Measurements from ENCODE around the gene SCML1. TPM values are rescaled to one million over a fixed set of nuclear protein-coding genes. Genes with fewer than 3 reads are reported as not detected.

The SCML1 gene
- total and polyA plus RNA-seq, 2 donors (not counting 1 experiment from before 2014, with no cell fraction given) = 11.4 to 22.7 TPM

GRCh38 chrX:17802756-17803155, 65.5 kb downstream of the SCML1 start:
- Histone ChIP-seq H3K9me3 (ENCODE audit: control insufficient read depth, insufficient read depth, low read depth, low read length) (no peaks in the 10 kb centered on the region), H3K4me1 (ENCODE audit: control insufficient read depth, extremely low read depth, insufficient read depth, low read length) (no peaks in the 10 kb centered on the region), H4K20me1 (ENCODE audit: control insufficient read depth, extremely low read depth, insufficient read depth, low read length) (no peaks in the 10 kb centered on the region), H3K27me3 (ENCODE audit: control insufficient read depth, insufficient read depth, low read length) (no peaks in the 10 kb centered on the region), H2AFZ (ENCODE audit: low read length) (no peak overlapping the region), H3K27ac (ENCODE audit: insufficient read depth, low read length) (no peak overlapping the region), H3K9ac (ENCODE audit: insufficient read depth, low read length) (no peak overlapping the region), H3K36me3 (ENCODE audit: control insufficient read depth, insufficient read depth, low read length) (no peaks in the 10 kb centered on the region), H3K4me3 (replicated peaks in 1 of 4; ENCODE audit: control extremely low read depth in 1 of 4, insufficient read depth in 1 of 4, low read depth in 3 of 4, low read length in 4 of 4) (no peak overlapping the region), H3K4me2 (ENCODE audit: extremely low read depth, insufficient read depth, low read length) (no peak overlapping the region), H3K79me2 (ENCODE audit: control insufficient read depth, insufficient read depth, low read length) (no peaks in the 10 kb centered on the region)
- TF ChIP-seq EZH2 (IDR thresholded peaks at IDR 0.05; ENCODE audit: low read length, missing control alignments) (no peak), CTCF (conservative IDR thresholded peaks at IDR 0.05 in 1 of 2, IDR thresholded peaks at IDR 0.05 in 1 of 2; ENCODE audit: low read depth in 1 of 2, low read length in 2 of 2) (no peak)
- DNase-seq (ENCODE audit: low read depth in 2 of 2) = no peak

- Histone ChIP-seq H3K9me3 (ENCODE audit: control insufficient read depth, insufficient read depth, low read depth, low read length) (no peaks in the 10 kb centered on the region), H3K79me2 (ENCODE audit: control insufficient read depth, insufficient read depth, low read length) (no peaks in the 10 kb centered on the region), H2AFZ (ENCODE audit: low read length) (no peak overlapping the region), H3K4me2 (ENCODE audit: extremely low read depth, insufficient read depth, low read length) (no peak overlapping the region), H3K27me3 (ENCODE audit: control insufficient read depth, insufficient read depth, low read length) (no peaks in the 10 kb centered on the region), H3K27ac (ENCODE audit: insufficient read depth, low read length) (no peak overlapping the region), H3K4me1 (ENCODE audit: control insufficient read depth, extremely low read depth, insufficient read depth, low read length) (no peaks in the 10 kb centered on the region), H4K20me1 (ENCODE audit: control insufficient read depth, extremely low read depth, insufficient read depth, low read length) (no peaks in the 10 kb centered on the region), H3K36me3 (ENCODE audit: control insufficient read depth, insufficient read depth, low read length) (no peaks in the 10 kb centered on the region), H3K9ac (ENCODE audit: insufficient read depth, low read length) (no peak overlapping the region), H3K4me3 (replicated peaks in 1 of 4; ENCODE audit: control extremely low read depth in 1 of 4, insufficient read depth in 1 of 4, low read depth in 3 of 4, low read length in 4 of 4) (no peak overlapping the region)
- no peak for DNase-seq (ENCODE audit: low read depth in 2 of 2)
- TF ChIP-seq CTCF (conservative IDR thresholded peaks at IDR 0.05 in 1 of 2, IDR thresholded peaks at IDR 0.05 in 1 of 2; ENCODE audit: low read depth in 1 of 2, low read length in 2 of 2) (no peak), EZH2 (IDR thresholded peaks at IDR 0.05; ENCODE audit: low read length, missing control alignments) (no peak)
These were observed 66.2 kb downstream of the SCML1 start for GRCh38 chrX:17803449-17803848.

Other genes with a start within 250 kb of the SCML1 start
- gene RAI2, start 123.8 kb downstream of the SCML1 start, total RNA-seq = 1.3 and 2.1 TPM in 2 replicates
- 0.91 and 4.3 TPM in 2 replicates for gene RAI2, start 123.8 kb downstream of the SCML1 start, polyA plus RNA-seq

All from fibroblast of lung (primary cell).